Glomerular visceral epithelial cell (primary cell): Measurements from ENCODE around the gene ZIC5.

Source experiments
- DNase-seq: peaks from one replicate; pipeline ENCODE4 v3.0.0-alpha.2; 2016; ENCODE audit errors: extremely low spot score

The ZIC5 gene

GRCh38 chr13:99987154-99988019 is 15.8 kb upstream of the ZIC5 start:
- no peak for DNase-seq

- no peak for DNase-seq
These were observed 15.2 kb upstream of the ZIC5 start for GRCh38 chr13:99986741-99987140.

- no peak for DNase-seq
These were observed 14.4 kb upstream of the ZIC5 start for GRCh38 chr13:99985886-99986527.

GRCh38 chr13:99985241-99985874 is 13.8 kb upstream of the ZIC5 start:
- no peak for DNase-seq

GRCh38 chr13:99984461-99985240 is 13.1 kb upstream of the ZIC5 start:
- DNase-seq = no peak

GRCh38 chr13:99983499-99984401 is 12.2 kb upstream of the ZIC5 start:
- DNase-seq = no peak

GRCh38 chr13:99982731-99983498 is 11.3 kb upstream of the ZIC5 start:
- no peak for DNase-seq

GRCh38 chr13:99982036-99982730 is 10.6 kb upstream of the ZIC5 start:
- DNase-seq = no peak

GRCh38 chr13:99981735-99982035 is 10.1 kb upstream of the ZIC5 start, which contains the start of gene ZIC2:
ZIC2 (plus strand) TSS chr13:99981784; CDS start chr13:99982065, 281 bp downstream.
- DNase-seq = no peak

GRCh38 chr13:99980824-99981734 is 9.5 kb upstream of the ZIC5 start:
- DNase-seq = peak; percentile 33

- DNase-seq = peak; percentile 64
These were observed 8.7 kb upstream of the ZIC5 start for GRCh38 chr13:99980201-99980823.

GRCh38 chr13:99979453-99980200 is 8.1 kb upstream of the ZIC5 start:
- no peak for DNase-seq

- no peak for DNase-seq
These were observed 7.4 kb upstream of the ZIC5 start for GRCh38 chr13:99978799-99979452.

- DNase-seq = no peak
These were observed 6.6 kb upstream of the ZIC5 start for GRCh38 chr13:99977912-99978798.

- DNase-seq = no peak
These were observed 5.9 kb upstream of the ZIC5 start for GRCh38 chr13:99977334-99977911.
